Measurements from ENCODE around the gene KCNJ10. TPM values are rescaled to one million over a fixed set of nuclear protein-coding genes. Genes with fewer than 3 reads are reported as not detected.

KCNJ10 gene
- total and polyA plus RNA-seq, 2 of the 13 experiments (the other 11 are each of a cell fraction or from before 2014, with no cell fraction given), result 4.4 to 10.3 TPM

GRCh38 chr1:160108888-160109662 lies 39.1 kb upstream of the KCNJ10 start (continued):
- no peak for TF ChIP-seq LCORL (IDR thresholded peaks at IDR 0.05)
- peak; percentile 52; the same call in 1 of the 2 replicates for TF ChIP-seq LCORL (CRISPR knock-in tag; IDR thresholded peaks at IDR 0.05)
- peak; percentile 95 for TF ChIP-seq ZNF3 (CRISPR knock-in tag; IDR thresholded peaks at IDR 0.05)
- peak; percentile 68 for TF ChIP-seq SALL1 (CRISPR knock-in tag; IDR thresholded peaks at IDR 0.05)
- TF ChIP-seq, protein P1, sequence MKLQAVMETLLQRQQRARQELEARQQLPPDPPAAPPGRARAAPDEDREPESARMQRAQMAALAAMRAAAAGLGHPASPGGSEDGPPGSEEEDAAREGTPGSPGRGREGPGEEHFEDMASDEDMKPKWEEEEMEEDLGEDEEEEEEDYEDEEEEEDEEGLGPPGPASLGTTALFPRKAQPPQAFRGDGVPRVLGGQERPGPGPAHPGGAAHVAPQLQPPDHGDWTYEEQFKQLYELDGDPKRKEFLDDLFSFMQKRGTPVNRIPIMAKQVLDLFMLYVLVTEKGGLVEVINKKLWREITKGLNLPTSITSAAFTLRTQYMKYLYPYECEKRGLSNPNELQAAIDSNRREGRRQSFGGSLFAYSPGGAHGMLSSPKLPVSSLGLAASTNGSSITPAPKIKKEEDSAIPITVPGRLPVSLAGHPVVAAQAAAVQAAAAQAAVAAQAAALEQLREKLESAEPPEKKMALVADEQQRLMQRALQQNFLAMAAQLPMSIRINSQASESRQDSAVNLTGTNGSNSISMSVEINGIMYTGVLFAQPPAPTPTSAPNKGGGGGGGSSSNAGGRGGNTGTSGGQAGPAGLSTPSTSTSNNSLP (IDR thresholded peaks at IDR 0.05; ENCODE audit: low read depth, low read length), result peak; percentile 38; the same call in 1 of the 2 replicates
- no peak for TF ChIP-seq ZNF577 (CRISPR knock-in tag; IDR thresholded peaks at IDR 0.05; ENCODE audit: borderline replicate concordance, low read depth)
- no peak for TF ChIP-seq ZNF234 (CRISPR knock-in tag; conservative IDR thresholded peaks at IDR 0.05)
- TF ChIP-seq STAG1 (CRISPR knock-in tag; IDR thresholded peaks at IDR 0.05), result 0 out of 2 replicates have a peak, but pooled peaks have one; percentile 6
- peak; percentile 75 to 96 for TF ChIP-seq ATF4 (CRISPR knock-in tag; IDR thresholded peaks at IDR 0.05)
- 0 out of 2 replicates have a peak, but pooled peaks have one; percentile 7 for TF ChIP-seq SMC3 (IDR thresholded peaks at IDR 0.05; ENCODE audit: low read length)
- TF ChIP-seq SALL2 (CRISPR knock-in tag; IDR thresholded peaks at IDR 0.05), result no peak
- TF ChIP-seq MNT (IDR thresholded peaks at IDR 0.05), result 0 out of 2 replicates have a peak, but pooled peaks have one; percentile 9
- TF ChIP-seq ATF7 (IDR thresholded peaks at IDR 0.05), result peak; percentile 68
- no peak for TF ChIP-seq ATF7 (CRISPR knock-in tag; IDR thresholded peaks at IDR 0.05)
- TF ChIP-seq ZNF652 (CRISPR knock-in tag; IDR thresholded peaks at IDR 0.05; ENCODE audit: borderline replicate concordance, low read depth), result peak; percentile 94
- peak; percentile 63; the same call in 1 of the 2 replicates for TF ChIP-seq RARA (CRISPR knock-in tag; IDR thresholded peaks at IDR 0.05)
- TF ChIP-seq, protein P2, sequence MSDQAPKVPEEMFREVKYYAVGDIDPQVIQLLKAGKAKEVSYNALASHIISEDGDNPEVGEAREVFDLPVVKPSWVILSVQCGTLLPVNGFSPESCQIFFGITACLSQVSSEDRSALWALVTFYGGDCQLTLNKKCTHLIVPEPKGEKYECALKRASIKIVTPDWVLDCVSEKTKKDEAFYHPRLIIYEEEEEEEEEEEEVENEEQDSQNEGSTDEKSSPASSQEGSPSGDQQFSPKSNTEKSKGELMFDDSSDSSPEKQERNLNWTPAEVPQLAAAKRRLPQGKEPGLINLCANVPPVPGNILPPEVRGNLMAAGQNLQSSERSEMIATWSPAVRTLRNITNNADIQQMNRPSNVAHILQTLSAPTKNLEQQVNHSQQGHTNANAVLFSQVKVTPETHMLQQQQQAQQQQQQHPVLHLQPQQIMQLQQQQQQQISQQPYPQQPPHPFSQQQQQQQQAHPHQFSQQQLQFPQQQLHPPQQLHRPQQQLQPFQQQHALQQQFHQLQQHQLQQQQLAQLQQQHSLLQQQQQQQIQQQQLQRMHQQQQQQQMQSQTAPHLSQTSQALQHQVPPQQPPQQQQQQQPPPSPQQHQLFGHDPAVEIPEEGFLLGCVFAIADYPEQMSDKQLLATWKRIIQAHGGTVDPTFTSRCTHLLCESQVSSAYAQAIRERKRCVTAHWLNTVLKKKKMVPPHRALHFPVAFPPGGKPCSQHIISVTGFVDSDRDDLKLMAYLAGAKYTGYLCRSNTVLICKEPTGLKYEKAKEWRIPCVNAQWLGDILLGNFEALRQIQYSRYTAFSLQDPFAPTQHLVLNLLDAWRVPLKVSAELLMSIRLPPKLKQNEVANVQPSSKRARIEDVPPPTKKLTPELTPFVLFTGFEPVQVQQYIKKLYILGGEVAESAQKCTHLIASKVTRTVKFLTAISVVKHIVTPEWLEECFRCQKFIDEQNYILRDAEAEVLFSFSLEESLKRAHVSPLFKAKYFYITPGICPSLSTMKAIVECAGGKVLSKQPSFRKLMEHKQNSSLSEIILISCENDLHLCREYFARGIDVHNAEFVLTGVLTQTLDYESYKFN (CRISPR knock-in tag; conservative IDR thresholded peaks at IDR 0.05), result peak; percentile 79
- TF ChIP-seq, protein P3, sequence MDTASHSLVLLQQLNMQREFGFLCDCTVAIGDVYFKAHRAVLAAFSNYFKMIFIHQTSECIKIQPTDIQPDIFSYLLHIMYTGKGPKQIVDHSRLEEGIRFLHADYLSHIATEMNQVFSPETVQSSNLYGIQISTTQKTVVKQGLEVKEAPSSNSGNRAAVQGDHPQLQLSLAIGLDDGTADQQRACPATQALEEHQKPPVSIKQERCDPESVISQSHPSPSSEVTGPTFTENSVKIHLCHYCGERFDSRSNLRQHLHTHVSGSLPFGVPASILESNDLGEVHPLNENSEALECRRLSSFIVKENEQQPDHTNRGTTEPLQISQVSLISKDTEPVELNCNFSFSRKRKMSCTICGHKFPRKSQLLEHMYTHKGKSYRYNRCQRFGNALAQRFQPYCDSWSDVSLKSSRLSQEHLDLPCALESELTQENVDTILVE (CRISPR knock-in tag; IDR thresholded peaks at IDR 0.05), result 0 out of 2 replicates have a peak, but pooled peaks have one; percentile 27
- TF ChIP-seq, protein P4, sequence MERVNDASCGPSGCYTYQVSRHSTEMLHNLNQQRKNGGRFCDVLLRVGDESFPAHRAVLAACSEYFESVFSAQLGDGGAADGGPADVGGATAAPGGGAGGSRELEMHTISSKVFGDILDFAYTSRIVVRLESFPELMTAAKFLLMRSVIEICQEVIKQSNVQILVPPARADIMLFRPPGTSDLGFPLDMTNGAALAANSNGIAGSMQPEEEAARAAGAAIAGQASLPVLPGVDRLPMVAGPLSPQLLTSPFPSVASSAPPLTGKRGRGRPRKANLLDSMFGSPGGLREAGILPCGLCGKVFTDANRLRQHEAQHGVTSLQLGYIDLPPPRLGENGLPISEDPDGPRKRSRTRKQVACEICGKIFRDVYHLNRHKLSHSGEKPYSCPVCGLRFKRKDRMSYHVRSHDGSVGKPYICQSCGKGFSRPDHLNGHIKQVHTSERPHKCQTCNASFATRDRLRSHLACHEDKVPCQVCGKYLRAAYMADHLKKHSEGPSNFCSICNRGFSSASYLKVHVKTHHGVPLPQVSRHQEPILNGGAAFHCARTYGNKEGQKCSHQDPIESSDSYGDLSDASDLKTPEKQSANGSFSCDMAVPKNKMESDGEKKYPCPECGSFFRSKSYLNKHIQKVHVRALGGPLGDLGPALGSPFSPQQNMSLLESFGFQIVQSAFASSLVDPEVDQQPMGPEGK (CRISPR knock-in tag; IDR thresholded peaks at IDR 0.05), result peak; percentile 72

All from HepG2 (cell line).